HepG2 (cell line): ENCODE results near the gene ABCA4. TPM values are rescaled to one million over a fixed set of nuclear protein-coding genes. Genes with fewer than 3 reads are reported as not detected.
A peak's percentile ranks its signal among the peaks of the same experiment; 100 is the strongest.

Experiments used
- ATAC-seq: fragments of 200-7000 bp; cut with Tn5 transposase; 3 replicates; pipeline ENCODE4 v1.9.1; 2020; ENCODE audit warnings: mild to moderate bottlenecking, moderate library complexity
- BruUV-seq: library from RNA; stranded (reverse); fragments of 400-500 nt; replicated peaks from 2 replicates; lab custom pipeline; 2021; lab: Mats Ljungman, UMichigan
- CTCF ChIA-PET: fragments of 300-600 bp; formaldehyde crosslinking; extraction: SDS; loops from one replicate; lab custom pipeline; 2021; ENCODE audit warnings: low total read pairs, inconsistent platforms, low intra/inter-chr PET ratio; lab: Yijun Ruan, JAX
- POLR2A ChIA-PET: fragments of 350-600 bp; sonication (Branson Sonifier 250); formaldehyde crosslinking; loops from one replicate; lab custom pipeline; 2020; ENCODE audit warnings: antibody characterized with exemption, inconsistent platforms; lab: Yijun Ruan, JAX
- DNase-seq: peaks from one replicate; pipeline ENCODE4 v3.0.0-alpha.2; 2015; ENCODE audit warnings: low spot score
- FAIRE-seq: peaks from 3 replicates; lab custom pipeline; 2011; peaks lifted over from hg19 to GRCh38; lab: Jason Lieb, UNC
- H2AFZ ChIP-seq: one replicate; pipeline ENCODE4 v1.6.1; 2011; ENCODE audit warnings: low read length, inconsistent platforms
- H3K27ac ChIP-seq: fragments of 300-600 bp; 3 replicates; pipeline ENCODE4 v1.8.0; 2011; ENCODE audit warnings: mixed run types, mild to moderate bottlenecking, mixed read lengths, low read length, inconsistent platforms; ENCODE audit not compliant: insufficient read depth; ENCODE audit errors: extremely low read length
- H3K27me3 ChIP-seq, 2 experiments: fragments of 200-600 bp in 1 of 2; 2 replicates in 1 of 2; 3 replicates in 1 of 2; pipeline versions ENCODE4 v1.6.0 to v1.8.0; 2011; ENCODE audit warnings: low read length in 2 of 2, mild to moderate bottlenecking in 2 of 2, moderate library complexity in 2 of 2, inconsistent platforms in 1 of 2; ENCODE audit not compliant: insufficient read depth in 2 of 2, control insufficient read depth in 1 of 2
- H3K36me3 ChIP-seq, 2 experiments: fragments of 200-600 bp in 1 of 2; replicated peaks in 1 of 2; 2 replicates in 1 of 2; 3 replicates in 1 of 2; pipeline versions ENCODE4 v1.5.1 to v1.8.0; 2011; ENCODE audit warnings: low read length in 2 of 2, inconsistent platforms in 1 of 2; ENCODE audit not compliant: insufficient read depth in 2 of 2, control insufficient read depth in 1 of 2
- H3K4me1 ChIP-seq: 2 replicates; pipeline ENCODE4 v1.5.1; 2012; ENCODE audit warnings: low read length, inconsistent platforms; ENCODE audit not compliant: insufficient read depth
- H3K4me2 ChIP-seq: 2 replicates; pipeline ENCODE4 v1.6.0; 2011; ENCODE audit warnings: low read depth, low read length, inconsistent platforms
- H3K4me3 ChIP-seq, 3 experiments: fragments of 200-600 bp in 1 of 3; sonication (generic), shearing (Covaris generic) in 1 of 3; replicated peaks in 1 of 3; 2 replicates each; pipeline ENCODE4 v1.5.1; 2011 to 2016; ENCODE audit warnings: low read length in 3 of 3, inconsistent platforms in 2 of 3, low read depth in 2 of 3, mild to moderate bottlenecking in 2 of 3, control low read depth in 1 of 3, mixed read lengths in 1 of 3; ENCODE audit not compliant: insufficient read depth in 1 of 3
- H3K79me2 ChIP-seq: one replicate; pipeline ENCODE4 v1.6.1; 2011; ENCODE audit warnings: low read length, inconsistent platforms; ENCODE audit not compliant: insufficient read depth
- H3K9ac ChIP-seq: 2 replicates; pipeline ENCODE4 v1.6.0; 2011; ENCODE audit warnings: mild to moderate bottlenecking, low read depth, low read length, inconsistent platforms; ENCODE audit not compliant: insufficient read depth
- H3K9me3 ChIP-seq: 2 replicates; pipeline ENCODE4 v1.5.1; 2012; ENCODE audit warnings: mild to moderate bottlenecking, low read length
- H4K20me1 ChIP-seq: 2 replicates; pipeline ENCODE4 v1.6.0; 2011; ENCODE audit warnings: inconsistent platforms, mild to moderate bottlenecking, low read length, moderate library complexity; ENCODE audit not compliant: insufficient read depth
- ASH2L ChIP-seq: fragments of 300-600, 200-600 bp; sonication (generic); IDR thresholded peaks from 2 replicates; pipeline ENCODE4 v1.7.0; 2017; ENCODE audit warnings: low read depth, mild to moderate bottlenecking, moderate library complexity, mixed read lengths, low read length; ENCODE audit not compliant: insufficient read length
- BHLHE40 ChIP-seq: IDR thresholded peaks from 2 replicates; pipeline ENCODE4 v1.6.1; 2011; ENCODE audit warnings: low read length, improper control_type of control experiment
- DMAP1 ChIP-seq: IDR thresholded peaks from 2 replicates; pipeline ENCODE4 v1.6.1; 2016
- GATAD1 ChIP-seq: IDR thresholded peaks from 2 replicates; pipeline ENCODE4 v1.6.1; 2016; ENCODE audit warnings: missing genetic modification reagents, missing compliant biosample characterization
- HMG20B ChIP-seq: conservative IDR thresholded peaks from 2 replicates; pipeline ENCODE4 v1.6.1; 2016; ENCODE audit warnings: missing genetic modification reagents, missing compliant biosample characterization
- HNF4A ChIP-seq: sonication (generic); formaldehyde crosslinking; IDR thresholded peaks from 2 replicates; pipeline ENCODE4 v1.4.0; 2020; ENCODE audit warnings: missing genetic modification reagents
- NCOA2 ChIP-seq: sonication (generic); formaldehyde crosslinking; IDR thresholded peaks from 2 replicates; pipeline ENCODE4 v1.8.0; 2022; ENCODE audit warnings: inconsistent platforms
- SNAI1 ChIP-seq: sonication (generic); formaldehyde crosslinking; IDR thresholded peaks from 2 replicates; pipeline ENCODE4 v1.5.0; 2020; ENCODE audit warnings: mild to moderate bottlenecking, missing genetic modification reagents, borderline replicate concordance
- SOX13 ChIP-seq, 3 experiments: fragments of 450-650 bp in 1 of 3; sonication (generic) in 1 of 3; formaldehyde crosslinking in 1 of 3; IDR thresholded peaks in 2 of 3; conservative IDR thresholded peaks in 1 of 3; 2 replicates each; pipeline versions ENCODE4 v1.5.0 to v1.6.1; 2016 to 2020; ENCODE audit warnings: antibody characterized with exemption in 1 of 3, mild to moderate bottlenecking in 1 of 3, missing compliant biosample characterization in 1 of 3, missing genetic modification reagents in 1 of 3, moderate library complexity in 1 of 3
- SOX5 ChIP-seq: IDR thresholded peaks from 2 replicates; pipeline ENCODE4 v1.6.1; 2016; ENCODE audit warnings: borderline replicate concordance
- TCF7 ChIP-seq: sonication (generic); IDR thresholded peaks from 2 replicates; pipeline ENCODE4 v1.6.1; 2016; ENCODE audit warnings: antibody characterized with exemption, low read depth
- TP53 ChIP-seq: sonication (generic); formaldehyde crosslinking; conservative IDR thresholded peaks from 2 replicates; pipeline ENCODE4 v1.4.0; 2020; ENCODE audit warnings: missing genetic modification reagents
- ZNF121 ChIP-seq: sonication (generic); formaldehyde crosslinking; IDR thresholded peaks from 2 replicates; pipeline ENCODE4 v1.5.0; 2020; ENCODE audit warnings: mild to moderate bottlenecking, missing genetic modification reagents
- ZNF282 ChIP-seq: fragments of 450-650 bp; IDR thresholded peaks from 2 replicates; pipeline ENCODE4 v1.6.1; 2018; ENCODE audit not compliant: partially characterized antibody
- ZNF724P ChIP-seq: sonication (generic); formaldehyde crosslinking; IDR thresholded peaks from 2 replicates; pipeline ENCODE4 v1.8.0; 2022; ENCODE audit warnings: missing genetic modification reagents, borderline replicate concordance
- ZNF75D ChIP-seq: sonication (generic); formaldehyde crosslinking; IDR thresholded peaks from 2 replicates; pipeline ENCODE4 v1.8.1; 2023; ENCODE audit warnings: missing genetic modification reagents, mild to moderate bottlenecking, borderline replicate concordance
- WGBS: methylation state at CpG from one replicate; pipeline ENCODE4 v1.1.6; 2017; ENCODE audit warnings: low lambda C conversion rate; 5-methylcytosine and 5-hydroxymethylcytosine counted together
- in situ Hi-C: cut with HindIII; loops from 2 replicates; pipeline ENCODE4 v1.10.0; 2017; ENCODE audit warnings: low pct_unique_long_range_greater_than_20kb; ENCODE audit not compliant: extremely low pct_ligation_motif_present
- intact Hi-C: fragments of 100-400 bp; cut with micrococcal nuclease; formaldehyde crosslinking; loops from one replicate; pipeline ENCODE4 v1.10.0; 2022; ENCODE audit not compliant: unreplicated experiment
- polyA plus RNA-seq, 8 experiments: library from polyadenylated mRNA; depleted of rRNA in 3 of 8; stranded (reverse) in 7 of 8; unstranded in 1 of 8; fragments of >200 nt; fragmentation: Illumina TruSeq in 4 of 8; extraction: Trizol in 4 of 8; gene quantifications; 2 replicates each; pipeline versions ENCODE4 v1.2.1 to v1.2.3, GENCODE V29; 2011 to 2016; ENCODE audit warnings: low read depth in 4 of 8, missing spikeins in 1 of 8, mixed read lengths in 1 of 8; ENCODE audit not compliant: insufficient read depth in 1 of 8
- total RNA-seq, 5 experiments: library from RNA; depleted of rRNA; stranded (reverse); fragments of >200 nt; fragmentation: Illumina TruSeq; extraction: Trizol; gene quantifications; 2 replicates each; pipeline ENCODE4 v1.2.3, GENCODE V29; 2016; ENCODE audit warnings: low read depth in 1 of 5
- TF ChIP-seq, protein P1 (sequence below): IDR thresholded peaks from 2 replicates; pipeline ENCODE4 v1.6.1; 2016; ENCODE audit warnings: low read depth

The ABCA4 gene
- total and polyA plus RNA-seq, 2 of the 13 experiments (the other 11 are each of a cell fraction or from before 2014, with no cell fraction given), result 0.24 to 0.67 TPM

DNA sequence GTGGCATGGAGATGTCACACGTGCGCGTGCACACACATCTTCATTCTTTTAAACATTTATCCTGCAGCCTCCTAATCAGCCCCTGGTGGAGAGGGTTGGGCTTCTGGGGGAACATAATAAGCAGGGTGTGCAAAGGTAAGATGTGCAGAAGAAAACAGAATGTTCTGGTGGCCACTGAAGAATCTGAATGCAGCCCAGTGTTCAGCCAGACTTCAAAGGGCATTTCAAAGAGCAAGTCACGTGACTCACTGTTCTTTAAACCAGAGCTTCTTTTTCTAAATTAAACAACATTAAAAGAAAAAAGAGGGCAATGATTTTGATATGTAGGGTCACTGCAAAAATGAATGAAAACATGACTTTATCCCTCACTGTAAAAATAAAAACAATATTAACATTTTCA is 89.8 kb downstream of the ABCA4 start:
- H3K36me3 ChIP-seq, result no peaks in the 10 kb centered on the region
- DNase-seq (peak; percentile 70), FAIRE-seq (peak; percentile 42), ATAC-seq (no peak)
- ChIA-PET POLR2A (interaction anchor here (1.0 kb wide), 1 partner anchor 216 kb away, joined by 3 read pairs; no protein-coding TSS in a partner anchor), CTCF (no interaction called here)
- H3K27ac ChIP-seq, result no peak overlapping the region
- no TSS peak for BruUV-seq
- no peaks in the 10 kb centered on the region for H3K79me2 ChIP-seq
- no peak overlapping the region for H3K4me3 ChIP-seq
- in situ Hi-C loops, result no loop called here
- intact Hi-C loops, result no loop called here
- WGBS, result 60% methylated on average over 4 of the region's 4 CpGs
- H3K4me2 ChIP-seq, result no peak overlapping the region
- H3K9ac ChIP-seq, result no peak overlapping the region
- no peak overlapping the region for H2AFZ ChIP-seq
- no peaks in the 10 kb centered on the region for H3K27me3 ChIP-seq
- H3K4me1 ChIP-seq, result peaks cover 87% of the 10 kb centered on the region
- H4K20me1 ChIP-seq, result no peaks in the 10 kb centered on the region
- H3K9me3 ChIP-seq, result no peaks in the 10 kb centered on the region
- TF ChIP-seq TCF7 (peak; percentile 80), TP53 (CRISPR knock-in tag) (no peak), ZNF75D (no peak), ZNF724P (CRISPR knock-in tag) (no peak), GATAD1 (CRISPR knock-in tag) (no peak), BHLHE40 (peak; percentile 73), ZNF282 (no peak), HMG20B (CRISPR knock-in tag) (no peak), SOX5 (0 out of 2 replicates have a peak, but pooled peaks have one; percentile 14), ASH2L (no peak), NCOA2 (peak; percentile 26; the same call in 1 of the 2 replicates), SNAI1 (CRISPR knock-in tag) (no peak), ZNF121 (no peak), DMAP1 (no peak), SOX13 (IDR thresholded peaks at IDR 0.05) (no peak), SOX13 (CRISPR knock-in tag; conservative IDR thresholded peaks at IDR 0.05 in 1 of 2, IDR thresholded peaks at IDR 0.05 in 1 of 2) (peak in 1 of 2 experiments; percentile 43; a peak in 2 of 4 replicates), HNF4A (CRISPR knock-in tag) (peak; percentile 12; the same call in 1 of the 2 replicates)
- TF ChIP-seq, protein P1, sequence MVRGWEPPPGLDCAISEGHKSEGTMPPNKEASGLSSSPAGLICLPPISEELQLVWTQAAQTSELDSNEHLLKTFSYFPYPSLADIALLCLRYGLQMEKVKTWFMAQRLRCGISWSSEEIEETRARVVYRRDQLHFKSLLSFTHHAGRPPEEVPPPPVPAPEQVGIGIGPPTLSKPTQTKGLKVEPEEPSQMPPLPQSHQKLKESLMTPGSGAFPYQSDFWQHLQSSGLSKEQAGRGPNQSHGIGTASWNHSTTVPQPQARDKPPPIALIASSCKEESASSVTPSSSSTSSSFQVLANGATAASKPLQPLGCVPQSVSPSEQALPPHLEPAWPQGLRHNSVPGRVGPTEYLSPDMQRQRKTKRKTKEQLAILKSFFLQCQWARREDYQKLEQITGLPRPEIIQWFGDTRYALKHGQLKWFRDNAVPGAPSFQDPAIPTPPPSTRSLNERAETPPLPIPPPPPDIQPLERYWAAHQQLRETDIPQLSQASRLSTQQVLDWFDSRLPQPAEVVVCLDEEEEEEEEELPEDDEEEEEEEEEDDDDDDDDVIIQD (CRISPR knock-in tag), result no peak
